Left renal pelvis (tissue), 4 donors: ENCODE measurements around the gene FAM167B. TPM values are rescaled to one million over a fixed set of nuclear protein-coding genes. Genes with fewer than 3 reads are reported as not detected.
"Not testable (repeated sequence)": the region's sequence is repeated elsewhere in the genome, so short reads cannot be mapped to it uniquely, and the experiment has no call there.

Experiments used
- DNase-seq, 4 donors: peaks; one replicate each; pipeline ENCODE4 v3.0.0-alpha.2; 2013; ENCODE audit warnings: low read depth in 4 of 4, low spot score in 3 of 4
- polyA plus RNA-seq, 4 donors: library from polyadenylated mRNA; unstranded; fragments of 120-200 nt; gene quantifications; one replicate each; pipeline ENCODE4 v1.2.1, GENCODE V29; 2013; ENCODE audit not compliant: insufficient read length in 4 of 4

The FAM167B gene
- polyA plus RNA-seq, 4 donors: 3.8 to 12.9 (median 9.8) TPM

GRCh38 chr1:32255072-32256071, 8.3 kb downstream of the FAM167B start:
- no peak for DNase-seq

GRCh38 chr1:32256473-32257226, 9.6 kb downstream of the FAM167B start:
- no peak for DNase-seq

GRCh38 chr1:32257227-32257508, 10.1 kb downstream of the FAM167B start:
- DNase-seq: no peak

- not testable (repeated sequence) for DNase-seq
Measured at GRCh38 chr1:32263236-32263593, 16.2 kb downstream of the FAM167B start.

GRCh38 chr1:32263744-32264143, 16.7 kb downstream of the FAM167B start:
- no peak for DNase-seq

GRCh38 chr1:32265846-32266245, 18.8 kb downstream of the FAM167B start:
- no peak for DNase-seq

- no peak for DNase-seq
Measured at GRCh38 chr1:32266921-32267591, 20.0 kb downstream of the FAM167B start.

- DNase-seq: no peak
Measured at GRCh38 chr1:32269744-32270143, 22.7 kb downstream of the FAM167B start.

GRCh38 chr1:32272557-32273390, 25.8 kb downstream of the FAM167B start:
- no peak for DNase-seq

- no peak for DNase-seq
Measured at GRCh38 chr1:32273391-32274208, 26.6 kb downstream of the FAM167B start.

- no peak for DNase-seq
Measured at GRCh38 chr1:32274646-32275340, 27.8 kb downstream of the FAM167B start.

- no peak for DNase-seq
Measured at GRCh38 chr1:32275424-32275823, 28.4 kb downstream of the FAM167B start.

- DNase-seq: no peak
Measured at GRCh38 chr1:32276032-32276782, 29.2 kb downstream of the FAM167B start.

GRCh38 chr1:32284777-32285176, 37.8 kb downstream of the FAM167B start:
- DNase-seq: not testable (repeated sequence)

GRCh38 chr1:32285658-32286057, 38.6 kb downstream of the FAM167B start:
- no peak for DNase-seq

GRCh38 chr1:32286763-32287162, 39.7 kb downstream of the FAM167B start:
- no peak for DNase-seq

- no peak for DNase-seq
Measured at GRCh38 chr1:32289256-32289655, 42.2 kb downstream of the FAM167B start.

- no peak for DNase-seq
Measured at GRCh38 chr1:32291145-32291707, 44.2 kb downstream of the FAM167B start.
